Measurements from ENCODE around the gene COMTD1. TPM values are rescaled to one million over a fixed set of nuclear protein-coding genes. Genes with fewer than 3 reads are reported as not detected.
A peak's percentile ranks its signal among the peaks of the same experiment; 100 is the strongest.

COMTD1 gene
- total RNA-seq, 1 donor from 2014 or later = 22.0 TPM

GRCh38 chr10:75220274-75220673 lies 15.5 kb downstream of the COMTD1 start:
- Histone ChIP-seq H3K36me3 (ENCODE audit: control insufficient read depth, insufficient read depth, low read length) (no peaks in the 10 kb centered on the region), H3K27me3 (ENCODE audit: control insufficient read depth, insufficient read depth, low read length) (no peaks in the 10 kb centered on the region), H3K4me3 (ENCODE audit: low read depth, low read length) (no peak overlapping the region)
- no peak for DNase-seq (ENCODE audit: low read depth)
- TF ChIP-seq, protein P1, sequence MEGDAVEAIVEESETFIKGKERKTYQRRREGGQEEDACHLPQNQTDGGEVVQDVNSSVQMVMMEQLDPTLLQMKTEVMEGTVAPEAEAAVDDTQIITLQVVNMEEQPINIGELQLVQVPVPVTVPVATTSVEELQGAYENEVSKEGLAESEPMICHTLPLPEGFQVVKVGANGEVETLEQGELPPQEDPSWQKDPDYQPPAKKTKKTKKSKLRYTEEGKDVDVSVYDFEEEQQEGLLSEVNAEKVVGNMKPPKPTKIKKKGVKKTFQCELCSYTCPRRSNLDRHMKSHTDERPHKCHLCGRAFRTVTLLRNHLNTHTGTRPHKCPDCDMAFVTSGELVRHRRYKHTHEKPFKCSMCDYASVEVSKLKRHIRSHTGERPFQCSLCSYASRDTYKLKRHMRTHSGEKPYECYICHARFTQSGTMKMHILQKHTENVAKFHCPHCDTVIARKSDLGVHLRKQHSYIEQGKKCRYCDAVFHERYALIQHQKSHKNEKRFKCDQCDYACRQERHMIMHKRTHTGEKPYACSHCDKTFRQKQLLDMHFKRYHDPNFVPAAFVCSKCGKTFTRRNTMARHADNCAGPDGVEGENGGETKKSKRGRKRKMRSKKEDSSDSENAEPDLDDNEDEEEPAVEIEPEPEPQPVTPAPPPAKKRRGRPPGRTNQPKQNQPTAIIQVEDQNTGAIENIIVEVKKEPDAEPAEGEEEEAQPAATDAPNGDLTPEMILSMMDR (IDR thresholded peaks at IDR 0.05; ENCODE audit: insufficient read depth, low read length, poor library complexity, severe bottlenecking) = no peak

- no peak for DNase-seq (ENCODE audit: low read depth)
- TF ChIP-seq, protein P1 (IDR thresholded peaks at IDR 0.05; ENCODE audit: insufficient read depth, low read length, poor library complexity, severe bottlenecking) = no peak
- Histone ChIP-seq H3K36me3 (ENCODE audit: control insufficient read depth, insufficient read depth, low read length) (no peaks in the 10 kb centered on the region), H3K4me3 (ENCODE audit: low read depth, low read length) (peak overlapping the region; percentile 94), H3K27me3 (ENCODE audit: control insufficient read depth, insufficient read depth, low read length) (no peaks in the 10 kb centered on the region)
Measured at GRCh38 chr10:75212343-75212742, 23.4 kb downstream of the COMTD1 start.

DNA sequence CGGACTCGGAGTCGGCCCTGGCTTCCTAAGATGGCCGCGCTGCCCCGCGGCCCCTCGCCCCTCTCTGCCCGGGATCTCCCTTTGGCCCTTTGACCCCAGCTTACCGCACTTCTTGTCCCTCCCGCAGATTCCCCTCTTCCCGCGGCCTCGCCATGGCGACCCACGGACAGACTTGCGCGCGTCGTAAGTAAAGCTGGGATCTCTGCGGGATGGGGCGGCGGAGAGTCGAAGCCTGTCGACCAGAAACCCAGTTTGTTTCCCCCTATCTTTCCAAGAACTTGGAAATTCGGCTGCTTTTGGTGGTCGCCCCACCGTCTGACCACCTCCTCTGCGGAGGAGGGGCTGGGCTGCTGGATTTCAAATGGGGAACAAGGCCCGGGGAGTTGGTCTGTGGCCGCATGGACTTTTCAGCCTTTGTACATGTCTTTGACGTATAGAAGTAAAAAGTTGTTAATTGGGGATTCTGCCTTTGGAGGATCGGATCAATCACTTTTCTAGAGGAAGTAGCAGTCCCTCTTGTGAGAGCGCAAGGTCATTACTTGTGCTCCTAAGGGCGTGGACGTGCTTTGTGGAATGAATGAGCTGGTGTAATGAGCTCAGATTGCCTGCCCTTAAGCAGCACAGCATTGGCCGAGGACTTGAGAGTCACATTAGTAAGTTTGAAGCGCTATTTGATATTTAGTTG lies 24.6 kb downstream of the COMTD1 start:
- Histone ChIP-seq H3K27me3 (ENCODE audit: control insufficient read depth, insufficient read depth, low read length) (no peaks in the 10 kb centered on the region), H3K36me3 (ENCODE audit: control insufficient read depth, insufficient read depth, low read length) (no peaks in the 10 kb centered on the region), H3K4me3 (ENCODE audit: low read depth, low read length) (peak overlapping the region; percentile 94)
- DNase-seq (ENCODE audit: low read depth) = no peak
- TF ChIP-seq, protein P1 (IDR thresholded peaks at IDR 0.05; ENCODE audit: insufficient read depth, low read length, poor library complexity, severe bottlenecking) = no peak

- TF ChIP-seq, protein P1 (IDR thresholded peaks at IDR 0.05; ENCODE audit: insufficient read depth, low read length, poor library complexity, severe bottlenecking) = no peak
- no peaks in the 10 kb centered on the region for H3K36me3 ChIP-seq (ENCODE audit: control insufficient read depth, insufficient read depth, low read length)
- no peaks in the 10 kb centered on the region for H3K27me3 ChIP-seq (ENCODE audit: control insufficient read depth, insufficient read depth, low read length)
- H3K4me3 ChIP-seq (ENCODE audit: low read depth, low read length) = peak within 1 kb of the TSS; percentile 94
- no peak for DNase-seq (ENCODE audit: low read depth)
Measured at GRCh38 chr10:75210282-75211006, 25.3 kb downstream of the COMTD1 start, which contains the start of gene VDAC2. TSS of gene VDAC2 (plus strand) at chr10:75210796. CDS start at chr10:75211159, 363 bp downstream.

GRCh38 chr10:75209921-75210281 lies 25.9 kb downstream of the COMTD1 start:
- no peak for DNase-seq (ENCODE audit: low read depth)
- TF ChIP-seq, protein P1 (IDR thresholded peaks at IDR 0.05; ENCODE audit: insufficient read depth, low read length, poor library complexity, severe bottlenecking) = no peak
- no peaks in the 10 kb centered on the region for H3K27me3 ChIP-seq (ENCODE audit: control insufficient read depth, insufficient read depth, low read length)
- peak overlapping the region; percentile 94 for H3K4me3 ChIP-seq (ENCODE audit: low read depth, low read length)
- no peaks in the 10 kb centered on the region for H3K36me3 ChIP-seq (ENCODE audit: control insufficient read depth, insufficient read depth, low read length)

Measured in kidney epithelial cell (primary cell).